Mucosa of descending colon (tissue), 3 donors: ENCODE data around the gene CLEC16A. TPM values are rescaled to one million over a fixed set of nuclear protein-coding genes. Genes with fewer than 3 reads are reported as not detected.

Experiments used
- ATAC-seq: fragments of 200-7000 bp; cut with Tn5 transposase; one replicate; pipeline ENCODE4 v1.9.1; 2020; ENCODE audit warnings: mild to moderate bottlenecking, moderate library complexity
- DNase-seq, 3 donors: peaks; one replicate each; pipeline ENCODE4 v3.0.0-alpha.2; 2020
- H3K36me3 ChIP-seq: fragments of 200-600 bp; one replicate; pipeline ENCODE4 v1.8.0; 2021; ENCODE audit warnings: low read depth, mild to moderate bottlenecking
- H3K4me1 ChIP-seq: fragments of 200-600 bp; one replicate; pipeline ENCODE4 v1.8.0; 2021; ENCODE audit warnings: low read depth, mild to moderate bottlenecking
- H3K4me3 ChIP-seq: fragments of 200-600 bp; one replicate; pipeline ENCODE4 v1.8.0; 2021; ENCODE audit warnings: mild to moderate bottlenecking
- H3K9me3 ChIP-seq: fragments of 200-600 bp; one replicate; pipeline ENCODE4 v1.8.0; 2021; ENCODE audit warnings: mild to moderate bottlenecking
- CTCF ChIP-seq: fragments of 200-600 bp; IDR thresholded peaks from one replicate; pipeline ENCODE4 v1.8.0; 2022; ENCODE audit warnings: antibody characterized with exemption, mild to moderate bottlenecking
- intact Hi-C, 2 donors: fragments of 100-400 bp; cut with DNase I in 1 of 2; cut with micrococcal nuclease in 1 of 2; formaldehyde crosslinking; loops; one replicate each; pipeline versions ENCODE4 v1.11.0 to v1.11.1; 2022; cut with DNase I, micrococcal nuclease
- total RNA-seq, 3 donors: library from RNA; stranded (reverse); fragmentation: NEBNext Ultra II Directional in 2 of 3; extraction: Animal tissue kit (Norgen Biotek cat#: 25700) in 2 of 3; gene quantifications; one replicate each; pipeline versions ENCODE4 v1.2.1 to v1.2.4, GENCODE V29; 2021 to 2023
- donor health status: DM: no; HTN: no; CAD: no; lungs with moderate emphysema.
- donor health status: DM: no; HTN: no; CAD: no.
- donor health status: DM: no; HTN: yes; CAD: no.

The CLEC16A gene
- total RNA-seq, 3 donors from 2014 or later = 30.3 to 38.1 (median 37.1) TPM

- intact Hi-C loops = no loop called here
- Histone ChIP-seq H3K36me3 (no peaks in the 10 kb centered on the region), H3K9me3 (no peaks in the 10 kb centered on the region), H3K4me1 (no peaks in the 10 kb centered on the region), H3K4me3 (no peak overlapping the region)
- no peak for TF ChIP-seq CTCF
- DNase-seq (no peak), ATAC-seq (peak; percentile 6)
These were observed 199.8 kb downstream of the CLEC16A start for GRCh38 chr16:11144122-11144521.

- Histone ChIP-seq H3K4me1 (no peaks in the 10 kb centered on the region), H3K36me3 (no peaks in the 10 kb centered on the region), H3K4me3 (no peak overlapping the region), H3K9me3 (no peaks in the 10 kb centered on the region)
- DNase-seq (peak in 1 of 3 donors; percentile 18), ATAC-seq (peak; percentile 46)
- no peak for TF ChIP-seq CTCF
- intact Hi-C loops = no loop called here
These were observed 200.9 kb downstream of the CLEC16A start for GRCh38 chr16:11145173-11145818.

GRCh38 chr16:11145819-11146211 is 201.5 kb downstream of the CLEC16A start:
- ATAC-seq = no peak

GRCh38 chr16:11147033-11147753 is 202.8 kb downstream of the CLEC16A start:
- intact Hi-C loops = no loop called here
- no peak for ATAC-seq
- Histone ChIP-seq H3K4me1 (no peaks in the 10 kb centered on the region), H3K36me3 (no peaks in the 10 kb centered on the region), H3K9me3 (no peaks in the 10 kb centered on the region), H3K4me3 (no peak overlapping the region)
- no peak for DNase-seq
- TF ChIP-seq CTCF = no peak

More at GRCh38 chr16:11145819-11146211, 201.5 kb downstream of the CLEC16A start:
- no peaks in the 10 kb centered on the region for H3K4me1 ChIP-seq
- no peaks in the 10 kb centered on the region for H3K36me3 ChIP-seq
- no peak for DNase-seq
- no peak for TF ChIP-seq CTCF
- intact Hi-C loops = no loop called here
- H3K9me3 ChIP-seq = no peaks in the 10 kb centered on the region
- H3K4me3 ChIP-seq = no peak overlapping the region

GRCh38 chr16:11147754-11148444 is 203.5 kb downstream of the CLEC16A start:
- Histone ChIP-seq H3K9me3 (no peaks in the 10 kb centered on the region), H3K36me3 (no peaks in the 10 kb centered on the region), H3K4me1 (no peaks in the 10 kb centered on the region), H3K4me3 (no peak overlapping the region)
- intact Hi-C loops = no loop called here
- no peak for TF ChIP-seq CTCF
- no peak for ATAC-seq
- DNase-seq = no peak
